AG04450 (cell line): Measurements from ENCODE around the gene MRGPRD. TPM values are rescaled to one million over a fixed set of nuclear protein-coding genes. Genes with fewer than 3 reads are reported as not detected.

Source experiments
- CTCF ChIA-PET: fragments of 300-600, 350-600 bp; formaldehyde crosslinking; extraction: SDS; loops from one replicate; lab custom pipeline; 2022; ENCODE audit warnings: antibody characterized with exemption, inconsistent platforms; lab: Charles Lee
- POLR2A ChIA-PET: fragments of 350-600 bp; formaldehyde crosslinking; extraction: SDS; loops from one replicate; lab custom pipeline; 2021; ENCODE audit warnings: antibody characterized with exemption, inconsistent platforms; lab: Yijun Ruan, JAX
- DNase-seq: peaks from one replicate; pipeline ENCODE4 v3.0.0-alpha.2; 2011; ENCODE audit warnings: low read depth, low spot score
- H3K27ac ChIP-seq: one replicate; pipeline ENCODE4 v1.5.1; 2012; ENCODE audit warnings: low read depth, low read length, control low read depth
- H3K27me3 ChIP-seq: one replicate; pipeline ENCODE4 v1.6.0; 2012; ENCODE audit warnings: low read length; ENCODE audit not compliant: control insufficient read depth, insufficient read depth
- H3K4me3 ChIP-seq: 2 replicates; pipeline ENCODE4 v1.5.1; 2011; ENCODE audit warnings: mild to moderate bottlenecking, low read depth, low read length, control low read depth
- H3K9me3 ChIP-seq: 2 replicates; pipeline ENCODE4 v1.5.1; 2012; ENCODE audit warnings: low read length; ENCODE audit not compliant: control insufficient read depth, insufficient read depth
- CTCF ChIP-seq: IDR thresholded peaks from 2 replicates; pipeline ENCODE4 v1.5.1; 2011; ENCODE audit warnings: low read depth, low read length, control low read depth, inconsistent platforms
- polyA plus RNA-seq: library from polyadenylated mRNA; depleted of rRNA; stranded (reverse); fragments of >200 nt; gene quantifications from 2 replicates; pipeline ENCODE4 v1.2.3, GENCODE V29; 2011

Gene MRGPRD
- polyA plus RNA-seq, 1 experiment: not detected

- Histone ChIP-seq H3K27ac (no peak overlapping the region), H3K4me3 (no peak overlapping the region), H3K9me3 (no peaks in the 10 kb centered on the region), H3K27me3 (peaks cover 32% of the 10 kb centered on the region)
- POLR2A ChIA-PET: no interaction called here
- CTCF ChIA-PET: no interaction called here
- no peak for TF ChIP-seq CTCF
- DNase-seq: no peak
Measured at GRCh38 chr11:68989936-68990606, 9.3 kb upstream of the MRGPRD start.

- no peak overlapping the region for H3K27ac ChIP-seq
- H3K27me3 ChIP-seq: peaks cover 30% of the 10 kb centered on the region
- CTCF ChIA-PET: no interaction called here
- DNase-seq: no peak
- POLR2A ChIA-PET: no interaction called here
- no peak overlapping the region for H3K4me3 ChIP-seq
- no peak for TF ChIP-seq CTCF
- H3K9me3 ChIP-seq: no peaks in the 10 kb centered on the region
Measured at GRCh38 chr11:68988491-68988890, 7.7 kb upstream of the MRGPRD start.

- TF ChIP-seq CTCF: no peak
- no peaks in the 10 kb centered on the region for H3K9me3 ChIP-seq
- ChIA-PET POLR2A (interaction anchor here (0.7 kb wide), 1 partner anchor 35 kb away, joined by 3 read pairs; no protein-coding TSS in a partner anchor), CTCF (no interaction called here)
- H3K27ac ChIP-seq: no peak overlapping the region
- H3K27me3 ChIP-seq: peaks cover 29% of the 10 kb centered on the region
- no peak overlapping the region for H3K4me3 ChIP-seq
- DNase-seq: no peak
Measured at GRCh38 chr11:68987211-68987610, 6.4 kb upstream of the MRGPRD start.

- no peak overlapping the region for H3K4me3 ChIP-seq
- POLR2A ChIA-PET: no interaction called here
- no peak overlapping the region for H3K27ac ChIP-seq
- peaks cover 25% of the 10 kb centered on the region for H3K27me3 ChIP-seq
- CTCF ChIA-PET: no interaction called here
- H3K9me3 ChIP-seq: no peaks in the 10 kb centered on the region; the same call in 1 of the 2 replicates
- no peak for DNase-seq
- no peak for TF ChIP-seq CTCF
Measured at GRCh38 chr11:68983801-68984200, 3.0 kb upstream of the MRGPRD start.

GRCh38 chr11:68982134-68982533 lies 1.3 kb upstream of the MRGPRD start:
- ChIA-PET CTCF (no interaction called here), POLR2A (no interaction called here)
- no peaks in the 10 kb centered on the region; the same call in 1 of the 2 replicates for H3K9me3 ChIP-seq
- H3K4me3 ChIP-seq: no peak overlapping the region
- H3K27me3 ChIP-seq: peaks cover 36% of the 10 kb centered on the region
- no peak for DNase-seq
- no peak for TF ChIP-seq CTCF
- no peak overlapping the region for H3K27ac ChIP-seq
